GM15510 (cell line): ENCODE results near the gene ADAM30.

ENCODE experiments used
- POLR2A ChIP-seq: IDR thresholded peaks from 3 replicates; pipeline ENCODE4 v1.6.1; 2011; ENCODE audit warnings: borderline replicate concordance; ENCODE audit not compliant: insufficient read length; ENCODE audit errors: extremely low read depth

ADAM30 gene

DNA sequence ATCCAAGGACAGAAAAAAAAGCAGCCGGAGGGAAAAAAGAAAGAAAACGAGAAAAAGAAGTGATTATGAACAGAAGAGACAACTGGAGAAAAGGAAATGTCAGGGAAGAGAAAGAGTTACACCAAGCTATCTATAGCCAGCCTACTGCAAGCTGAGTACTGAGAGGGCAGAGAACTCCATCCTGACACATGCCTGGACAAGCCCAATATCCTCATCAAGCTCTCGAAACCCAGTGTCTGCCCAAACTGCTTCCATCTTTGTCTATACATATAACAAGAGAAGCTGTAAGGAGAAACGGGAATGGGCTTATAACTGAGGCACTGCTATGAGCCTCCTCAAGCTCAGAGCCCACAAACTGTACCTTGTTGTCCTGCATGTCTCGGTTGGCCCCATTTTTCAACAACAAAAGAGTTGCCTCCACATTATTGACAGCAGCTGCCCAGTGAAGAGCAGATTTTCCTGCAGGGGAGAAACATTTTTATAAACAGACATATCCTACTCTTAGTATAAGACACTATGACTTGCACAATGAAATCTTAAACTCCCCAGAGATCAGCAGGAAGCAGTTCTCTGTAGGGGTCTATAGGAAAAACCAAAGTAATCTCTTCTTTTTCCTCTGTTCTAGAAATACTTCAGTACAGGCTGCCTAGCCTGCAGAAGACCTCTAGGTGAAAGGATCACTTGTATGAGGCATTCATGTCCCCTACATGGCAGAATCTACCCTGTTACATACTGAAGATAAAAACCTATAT is 21.2 kb upstream of the ADAM30 start:
- TF ChIP-seq POLR2A = no peak

DNA sequence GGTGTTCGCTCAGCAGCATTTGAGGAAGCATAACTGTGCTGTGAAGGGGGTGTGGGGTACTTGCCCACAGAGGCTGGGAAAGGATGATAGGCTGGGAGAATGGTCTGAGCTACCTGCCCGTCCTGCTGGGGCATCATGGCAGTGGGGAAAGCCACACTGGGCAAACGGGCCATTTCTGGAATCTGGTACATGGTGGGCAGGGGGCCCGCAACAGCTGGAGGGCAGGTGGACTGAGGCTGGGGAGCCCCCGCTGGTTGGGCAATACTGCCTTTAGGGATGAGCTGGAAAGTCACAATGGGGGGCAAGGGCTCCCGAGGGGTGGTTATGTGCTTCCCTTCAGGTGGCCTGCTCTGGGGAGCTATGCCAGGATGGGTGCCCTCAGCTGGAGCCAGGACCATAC is 19.2 kb upstream of the ADAM30 start:
- TF ChIP-seq POLR2A = no peak

DNA sequence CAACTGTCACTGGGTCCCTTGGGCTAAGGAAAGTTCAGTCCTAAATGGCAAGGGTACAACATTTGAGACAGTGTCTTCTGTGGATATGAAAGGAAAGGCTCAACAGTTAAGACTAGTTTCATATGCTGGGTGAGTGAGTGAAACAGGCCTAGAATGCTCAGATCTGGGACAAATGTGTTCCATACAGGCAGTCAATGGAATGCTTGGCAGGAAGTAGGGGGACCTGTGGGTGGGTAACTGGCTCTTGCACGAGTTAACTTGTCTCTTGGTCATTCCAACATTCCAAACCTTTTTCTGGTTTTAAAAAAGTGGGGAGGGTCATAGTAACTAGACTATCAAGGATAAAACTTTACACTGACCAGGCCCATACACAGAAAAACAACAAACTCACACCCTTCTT is 17.8 kb upstream of the ADAM30 start:
- TF ChIP-seq POLR2A = no peak

DNA sequence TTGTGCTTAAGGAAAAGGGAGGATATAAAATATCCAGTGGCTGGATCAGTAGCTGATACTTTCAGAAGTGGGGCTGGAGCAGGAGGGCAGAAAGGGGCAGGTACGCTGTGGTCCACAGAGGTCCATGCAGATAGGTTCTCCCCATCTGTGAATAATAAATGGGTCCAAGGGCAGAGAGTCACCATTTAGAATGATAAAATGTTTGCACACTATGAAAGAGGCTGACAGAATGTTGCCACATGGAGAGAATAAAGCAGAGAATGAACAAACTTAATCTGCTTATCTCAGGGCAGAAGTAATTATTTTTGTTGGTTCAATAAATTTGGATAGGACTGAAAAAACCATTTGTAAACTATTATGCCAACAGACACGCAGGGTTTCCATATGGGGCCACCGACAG is 16.6 kb upstream of the ADAM30 start:
- no peak for TF ChIP-seq POLR2A

DNA sequence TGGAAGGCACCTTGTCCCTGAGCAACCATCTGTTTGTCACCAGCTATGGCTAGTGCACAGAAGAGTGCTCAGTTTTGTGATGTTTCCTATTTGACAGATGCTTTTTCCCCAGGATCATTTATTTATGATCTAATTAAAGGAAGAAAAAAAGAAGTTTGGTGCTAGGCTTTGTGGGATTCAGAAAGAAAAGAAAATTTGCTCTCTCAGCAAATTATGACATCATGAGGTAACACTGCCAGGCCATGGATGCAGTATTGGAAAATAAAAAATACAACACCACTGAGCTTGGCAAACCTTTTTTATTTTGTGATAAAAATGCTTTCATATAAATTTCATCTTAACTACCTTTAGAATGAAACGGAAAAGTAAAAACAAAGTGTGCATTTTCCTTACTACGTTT is 15.5 kb upstream of the ADAM30 start:
- TF ChIP-seq POLR2A = no peak

DNA sequence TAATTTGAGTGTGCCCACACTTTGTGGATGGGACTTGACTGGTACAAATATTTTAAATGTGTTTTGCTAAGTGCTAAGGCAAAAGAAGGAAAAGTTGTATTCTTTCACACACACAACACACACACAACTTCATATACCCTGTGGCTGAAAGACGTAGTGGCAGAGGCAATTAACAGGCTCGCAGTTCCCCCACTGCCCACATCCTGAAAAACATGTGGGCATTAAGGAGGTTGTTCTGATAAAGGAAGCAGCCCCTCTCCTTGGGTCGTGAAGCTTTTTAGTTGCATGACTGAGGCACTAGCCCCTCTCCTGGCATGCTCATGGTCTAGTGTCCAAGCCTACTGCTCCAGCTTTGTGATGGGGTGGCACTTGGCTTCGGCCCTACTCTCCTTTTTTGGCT is 14.3 kb upstream of the ADAM30 start:
- no peak for TF ChIP-seq POLR2A

DNA sequence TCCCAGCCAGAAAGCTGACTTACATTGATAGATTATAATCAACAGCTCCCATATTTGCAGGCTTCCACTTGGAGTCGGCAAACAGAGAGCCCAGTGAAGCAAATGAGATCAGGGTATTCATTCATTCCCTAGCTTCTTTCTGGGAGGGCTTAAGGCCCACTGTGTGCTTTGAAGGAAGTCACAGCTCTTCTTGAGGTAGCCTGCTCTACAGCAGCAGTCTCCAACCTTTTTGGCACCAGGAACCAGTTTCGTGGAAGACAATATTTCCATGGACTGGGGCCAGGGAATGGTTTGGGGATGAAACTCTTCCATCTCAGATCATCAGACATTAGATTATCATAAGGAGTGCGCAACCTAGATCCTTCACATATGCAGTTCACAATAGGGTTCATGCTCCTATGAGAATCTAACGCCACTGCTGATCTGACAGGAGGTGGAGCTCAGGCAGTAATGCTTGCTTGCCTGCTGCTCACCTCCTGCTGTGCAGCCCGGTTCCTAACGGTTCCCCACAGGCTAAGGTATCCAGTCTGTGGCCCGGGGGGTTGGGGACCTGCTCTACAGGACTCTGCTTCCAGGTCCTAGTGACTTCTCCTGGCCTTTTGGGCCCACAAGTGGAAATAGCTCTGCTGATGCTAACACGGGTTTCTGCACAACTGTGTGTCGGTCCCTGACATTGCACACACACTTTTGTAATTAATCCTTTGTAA is 13.7 kb upstream of the ADAM30 start:
- no peak for TF ChIP-seq POLR2A

DNA sequence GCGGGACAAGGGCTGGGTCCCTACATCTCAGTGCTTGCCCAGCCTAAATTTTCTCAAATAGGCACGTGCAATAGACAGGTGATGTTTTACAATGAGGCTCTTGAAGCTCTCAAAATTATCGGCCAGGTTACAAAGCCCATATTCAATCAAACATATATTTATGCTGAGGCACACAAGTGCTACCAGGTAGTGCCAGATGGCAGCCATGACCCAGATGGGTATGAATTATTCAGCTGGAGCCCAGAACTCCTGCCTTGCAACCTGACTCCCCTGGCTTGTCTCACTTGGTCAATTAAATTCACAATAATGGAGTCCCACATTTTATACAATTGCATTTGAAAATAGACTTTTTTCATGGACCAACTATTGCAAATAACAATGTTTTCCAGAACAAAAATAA is 12.3 kb upstream of the ADAM30 start:
- TF ChIP-seq POLR2A = no peak

DNA sequence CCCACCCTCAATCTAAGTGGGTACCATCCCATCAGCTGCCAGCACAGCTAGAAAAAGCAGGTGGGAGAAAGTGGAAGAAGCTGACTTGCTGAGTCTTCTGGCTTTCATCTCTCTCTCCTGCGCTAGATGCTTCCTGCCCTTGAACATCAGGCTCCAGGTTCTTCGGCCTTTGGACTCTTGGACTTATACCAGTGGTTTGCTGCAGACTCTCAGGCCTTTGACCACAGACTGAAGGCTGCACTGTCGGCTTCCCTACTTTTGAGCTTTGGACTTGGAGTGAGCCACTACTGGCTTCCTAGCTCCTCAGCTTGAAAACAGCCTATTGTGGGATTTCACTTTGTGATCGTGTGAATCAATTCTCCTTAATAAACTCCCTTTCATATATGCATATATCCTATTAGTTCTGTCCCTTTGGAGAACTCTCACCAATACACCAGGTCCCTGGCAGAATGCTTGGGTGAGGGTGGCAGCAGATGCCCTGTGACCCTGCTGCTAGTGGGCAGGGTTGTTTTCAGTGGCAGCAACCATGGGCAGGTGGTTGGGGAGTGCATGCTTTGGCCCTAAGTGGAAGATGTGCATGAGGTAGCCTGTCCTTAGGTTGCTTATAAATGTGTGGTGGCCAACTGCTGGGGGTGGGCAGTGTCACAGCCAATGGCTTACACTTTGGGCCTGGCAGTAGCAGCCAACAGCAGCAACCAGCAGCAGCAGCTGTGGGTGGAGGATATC is 10.8 kb upstream of the ADAM30 start:
- no peak for TF ChIP-seq POLR2A

DNA sequence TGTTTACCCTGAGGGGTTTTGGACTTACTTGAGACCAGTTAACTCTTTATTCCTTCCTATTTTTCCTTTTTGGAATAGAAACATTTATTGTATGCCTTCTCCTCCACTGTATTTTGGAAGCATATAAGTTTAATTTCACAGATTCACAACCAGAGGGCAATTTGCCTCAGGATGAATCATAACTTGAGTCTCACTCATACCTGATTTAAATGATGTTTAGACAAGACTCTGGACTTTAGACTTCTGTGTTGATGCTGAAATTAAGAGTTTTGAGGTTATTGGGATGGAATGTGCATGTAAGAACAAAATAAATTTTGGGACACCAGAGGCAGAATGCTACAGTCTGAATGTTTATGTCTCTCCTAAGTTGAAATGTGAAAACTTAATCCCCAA is 7.1 kb upstream of the ADAM30 start:
- TF ChIP-seq POLR2A = no peak

DNA sequence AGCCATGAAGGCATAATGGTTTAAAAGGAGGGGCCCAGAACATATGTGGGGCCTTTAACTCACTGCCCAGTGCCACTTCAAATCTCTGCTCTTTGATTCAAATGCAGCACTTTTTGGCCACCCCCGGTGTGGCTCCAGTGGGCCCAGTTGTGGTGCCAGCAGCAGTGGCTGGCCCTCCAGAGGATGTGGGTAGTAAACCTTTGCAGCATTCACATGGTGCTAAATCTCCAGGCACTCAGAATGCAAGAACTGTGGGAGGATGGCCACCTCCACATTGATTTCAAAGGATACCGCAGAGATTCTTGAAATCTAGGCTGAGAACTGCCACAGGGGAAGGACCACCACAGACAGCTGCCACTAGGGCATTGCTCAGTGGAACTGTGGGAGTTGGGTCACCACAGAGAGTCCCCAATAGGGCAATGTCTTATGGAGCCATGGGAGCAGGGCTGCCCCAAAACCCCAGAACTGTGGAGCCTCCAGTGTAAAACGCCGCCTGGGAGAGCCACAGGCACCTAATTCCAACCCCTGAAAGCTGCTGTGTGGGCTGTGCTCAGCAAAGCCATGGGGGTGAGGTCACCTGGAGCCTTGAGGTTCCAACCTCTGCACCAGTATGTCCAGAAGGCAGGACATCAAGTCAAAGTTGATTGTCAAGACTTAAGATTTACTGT is 6.6 kb upstream of the ADAM30 start:
- no peak for TF ChIP-seq POLR2A

DNA sequence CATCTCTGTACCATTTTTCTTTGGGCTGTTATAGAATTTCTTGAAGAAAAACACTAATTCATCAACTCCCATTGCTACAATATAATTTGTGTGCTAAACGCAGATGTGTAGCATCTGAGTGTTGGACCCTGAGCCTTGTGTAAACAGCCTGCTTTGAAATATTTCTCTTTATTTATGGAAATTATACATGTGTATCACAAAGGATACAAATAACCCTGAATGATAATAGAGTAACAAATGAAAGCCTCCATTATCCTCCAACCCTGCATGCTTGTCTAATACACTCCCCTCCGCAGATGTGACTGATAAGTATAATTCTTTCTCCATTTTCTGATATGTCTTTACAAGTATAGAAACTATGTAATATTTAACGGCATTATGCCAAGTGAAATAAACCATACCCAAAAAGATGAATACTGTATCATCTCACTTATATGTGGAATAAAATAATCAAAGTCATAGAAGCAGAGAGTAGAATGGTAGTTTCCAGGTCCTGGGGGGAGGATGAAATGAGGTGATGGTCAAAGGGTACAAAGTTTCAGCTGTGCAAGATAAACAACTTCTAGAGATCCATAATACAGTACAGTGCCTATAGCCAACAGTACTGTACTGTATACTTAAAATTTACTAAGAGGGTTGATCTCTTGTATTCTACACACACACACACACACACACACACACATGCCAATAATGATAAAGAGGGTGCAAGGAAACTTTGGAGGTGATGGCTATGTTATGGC is 2.8 kb upstream of the ADAM30 start:
- TF ChIP-seq POLR2A = no peak

DNA sequence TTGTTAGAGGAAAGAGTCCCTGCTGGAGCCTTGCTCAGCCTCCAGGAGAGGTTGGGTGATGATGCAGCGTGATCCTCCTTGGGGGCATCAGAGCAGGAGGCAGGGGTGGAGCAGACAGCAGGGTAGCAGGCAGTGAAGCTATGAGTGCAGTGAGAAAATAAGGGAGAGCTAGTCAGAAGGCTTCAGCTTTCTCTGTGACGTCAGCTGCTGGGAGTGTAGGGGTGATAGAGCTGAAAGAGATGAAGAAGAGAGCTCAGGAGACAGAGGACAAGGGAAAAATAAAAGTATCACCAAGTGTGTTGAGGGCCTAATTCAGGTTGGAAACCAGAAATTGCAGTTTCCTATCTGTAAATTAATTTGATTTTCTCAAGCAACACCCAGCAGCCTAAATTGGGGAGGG is 2.2 kb upstream of the ADAM30 start:
- no peak for TF ChIP-seq POLR2A

DNA sequence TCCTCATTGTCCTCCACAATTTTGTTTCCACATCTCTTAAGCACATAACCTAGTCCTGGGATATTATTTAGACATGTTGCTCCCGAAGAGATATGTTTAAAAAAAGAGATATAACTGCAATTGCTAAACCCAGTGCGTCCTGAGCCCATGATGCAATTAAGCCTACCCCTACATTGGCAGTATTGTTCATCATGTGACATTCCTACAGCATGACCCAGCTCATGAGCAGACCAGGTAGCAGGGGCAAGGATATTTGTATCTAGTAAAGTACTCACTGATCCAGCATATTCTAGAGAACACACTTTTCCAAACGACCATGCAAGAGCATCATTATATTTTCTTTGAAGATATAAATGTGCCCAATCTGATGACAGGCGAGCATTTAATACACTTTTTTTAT is 1.2 kb downstream of the ADAM30 start:
- TF ChIP-seq POLR2A = no peak
